ENCODE data around the gene VLDLR.

VLDLR gene

DNA sequence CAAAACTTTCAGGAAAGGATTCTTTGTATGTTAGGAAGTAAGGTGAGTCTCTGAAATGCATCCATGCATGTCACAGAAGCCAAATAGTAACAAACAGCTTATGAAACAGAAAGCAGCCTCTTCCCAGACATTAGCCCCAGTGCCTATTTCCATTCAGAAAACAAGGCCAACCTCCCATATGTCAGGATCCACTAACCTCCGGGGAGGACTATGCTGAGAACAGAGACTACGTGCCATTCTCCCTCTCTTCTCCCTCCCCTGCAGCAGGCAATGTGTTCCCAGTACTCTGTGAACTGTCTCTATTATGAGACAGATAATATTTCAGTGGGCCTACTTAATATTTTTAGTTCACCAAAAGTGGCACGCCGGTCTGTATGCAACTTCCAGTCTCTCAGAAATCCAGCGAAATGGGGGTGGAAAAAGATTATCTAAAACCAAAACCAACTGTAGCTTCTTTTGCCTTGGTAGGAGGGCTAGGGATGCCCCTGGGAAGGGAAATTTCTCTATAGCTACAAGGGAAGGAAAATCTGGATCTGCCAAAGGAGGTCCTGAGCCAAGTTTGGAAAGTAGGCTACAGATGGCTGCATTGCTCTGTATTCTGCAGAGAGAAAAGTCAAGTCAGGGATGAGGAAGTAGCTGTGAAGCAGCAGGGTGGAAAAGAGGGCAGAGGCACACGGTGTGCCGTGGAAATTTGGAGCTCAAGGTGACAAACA lies 42.0 kb downstream of the VLDLR start:
- TF ChIP-seq ESRRG (CRISPR knock-in tag; IDR thresholded peaks at IDR 0.05) (no peak), BACH2 (CRISPR knock-in tag; IDR thresholded peaks at IDR 0.05; ENCODE audit: borderline replicate concordance) (no peak)
- TF ChIP-seq, protein P1, sequence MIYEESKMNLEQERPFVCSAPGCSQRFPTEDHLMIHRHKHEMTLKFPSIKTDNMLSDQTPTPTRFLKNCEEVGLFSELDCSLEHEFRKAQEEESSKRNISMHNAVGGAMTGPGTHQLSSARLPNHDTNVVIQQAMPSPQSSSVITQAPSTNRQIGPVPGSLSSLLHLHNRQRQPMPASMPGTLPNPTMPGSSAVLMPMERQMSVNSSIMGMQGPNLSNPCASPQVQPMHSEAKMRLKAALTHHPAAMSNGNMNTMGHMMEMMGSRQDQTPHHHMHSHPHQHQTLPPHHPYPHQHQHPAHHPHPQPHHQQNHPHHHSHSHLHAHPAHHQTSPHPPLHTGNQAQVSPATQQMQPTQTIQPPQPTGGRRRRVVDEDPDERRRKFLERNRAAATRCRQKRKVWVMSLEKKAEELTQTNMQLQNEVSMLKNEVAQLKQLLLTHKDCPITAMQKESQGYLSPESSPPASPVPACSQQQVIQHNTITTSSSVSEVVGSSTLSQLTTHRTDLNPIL (CRISPR knock-in tag; IDR thresholded peaks at IDR 0.05; ENCODE audit: low read depth), result no peak
- ATAC-seq, result no peak

DNA sequence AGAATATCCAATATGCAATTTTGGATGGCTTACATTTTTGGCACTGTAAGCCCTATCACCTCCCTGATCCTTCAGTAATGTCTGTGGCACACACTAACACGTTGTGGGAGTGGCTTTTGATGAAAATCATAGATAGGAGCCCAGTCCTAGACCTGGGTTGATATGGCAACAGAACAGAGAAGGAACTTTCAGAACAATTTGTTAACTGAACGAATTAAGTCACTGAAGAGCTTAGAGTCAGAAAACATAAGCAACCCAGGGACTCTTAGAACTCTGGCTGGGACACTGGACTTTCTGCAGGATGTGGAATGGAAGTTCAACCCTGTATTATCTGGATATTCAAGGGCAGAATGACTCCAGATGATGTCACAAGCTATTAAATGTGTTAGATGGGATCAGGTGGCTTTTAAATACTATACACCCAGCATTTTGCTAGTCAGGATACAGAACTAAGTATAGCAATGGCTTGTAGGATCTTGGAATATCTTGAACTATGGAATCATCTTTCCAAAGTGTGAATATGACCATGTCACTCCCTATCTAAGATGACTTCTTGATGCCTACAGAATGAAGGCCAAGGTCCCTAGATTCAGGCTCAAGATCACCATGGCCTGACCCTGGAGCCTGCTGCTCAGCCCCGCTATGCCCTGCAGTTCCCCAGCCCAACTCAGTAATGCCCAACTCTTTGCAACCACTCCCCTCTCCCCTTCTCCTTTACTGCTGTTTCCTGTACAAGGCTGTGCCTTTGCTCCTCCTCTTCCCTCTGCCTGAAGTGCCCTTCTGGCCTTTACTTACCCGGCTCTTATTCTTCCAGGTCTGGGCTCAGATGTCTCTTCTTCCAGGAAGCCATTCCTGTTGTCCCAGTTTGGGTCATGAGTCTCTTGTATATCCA lies 42.8 kb downstream of the VLDLR start:
- TF ChIP-seq CSDC2 (CRISPR knock-in tag; IDR thresholded peaks at IDR 0.05), result no peak
- TF ChIP-seq, protein P1 (CRISPR knock-in tag; IDR thresholded peaks at IDR 0.05; ENCODE audit: low read depth), result no peak
- no peak for TF ChIP-seq ZNF565 (CRISPR knock-in tag; conservative IDR thresholded peaks at IDR 0.05; ENCODE audit: low read depth)
- TF ChIP-seq SNAI2 (CRISPR knock-in tag; IDR thresholded peaks at IDR 0.05), result no peak
- no peak for TF ChIP-seq ZFP30 (CRISPR knock-in tag; IDR thresholded peaks at IDR 0.05)
- no peak for TF ChIP-seq ISL1 (CRISPR knock-in tag; IDR thresholded peaks at IDR 0.05)
- TF ChIP-seq ZFP3 (CRISPR knock-in tag; IDR thresholded peaks at IDR 0.05), result no peak
- no peak for TF ChIP-seq BACH2 (CRISPR knock-in tag; IDR thresholded peaks at IDR 0.05; ENCODE audit: borderline replicate concordance)
- no peak for TF ChIP-seq ZC3H10 (CRISPR knock-in tag; IDR thresholded peaks at IDR 0.05)
- TF ChIP-seq, protein P2, sequence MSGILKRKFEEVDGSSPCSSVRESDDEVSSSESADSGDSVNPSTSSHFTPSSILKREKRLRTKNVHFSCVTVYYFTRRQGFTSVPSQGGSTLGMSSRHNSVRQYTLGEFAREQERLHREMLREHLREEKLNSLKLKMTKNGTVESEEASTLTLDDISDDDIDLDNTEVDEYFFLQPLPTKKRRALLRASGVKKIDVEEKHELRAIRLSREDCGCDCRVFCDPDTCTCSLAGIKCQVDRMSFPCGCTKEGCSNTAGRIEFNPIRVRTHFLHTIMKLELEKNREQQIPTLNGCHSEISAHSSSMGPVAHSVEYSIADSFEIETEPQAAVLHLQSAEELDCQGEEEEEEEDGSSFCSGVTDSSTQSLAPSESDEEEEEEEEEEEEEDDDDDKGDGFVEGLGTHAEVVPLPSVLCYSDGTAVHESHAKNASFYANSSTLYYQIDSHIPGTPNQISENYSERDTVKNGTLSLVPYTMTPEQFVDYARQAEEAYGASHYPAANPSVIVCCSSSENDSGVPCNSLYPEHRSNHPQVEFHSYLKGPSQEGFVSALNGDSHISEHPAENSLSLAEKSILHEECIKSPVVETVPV (CRISPR knock-in tag; IDR thresholded peaks at IDR 0.05), result no peak
- TF ChIP-seq TOX (CRISPR knock-in tag; IDR thresholded peaks at IDR 0.05; ENCODE audit: borderline replicate concordance), result no peak
- no peak for TF ChIP-seq ARNTL (CRISPR knock-in tag; IDR thresholded peaks at IDR 0.05; ENCODE audit: borderline replicate concordance, low read depth)
- no peak for ATAC-seq

DNA sequence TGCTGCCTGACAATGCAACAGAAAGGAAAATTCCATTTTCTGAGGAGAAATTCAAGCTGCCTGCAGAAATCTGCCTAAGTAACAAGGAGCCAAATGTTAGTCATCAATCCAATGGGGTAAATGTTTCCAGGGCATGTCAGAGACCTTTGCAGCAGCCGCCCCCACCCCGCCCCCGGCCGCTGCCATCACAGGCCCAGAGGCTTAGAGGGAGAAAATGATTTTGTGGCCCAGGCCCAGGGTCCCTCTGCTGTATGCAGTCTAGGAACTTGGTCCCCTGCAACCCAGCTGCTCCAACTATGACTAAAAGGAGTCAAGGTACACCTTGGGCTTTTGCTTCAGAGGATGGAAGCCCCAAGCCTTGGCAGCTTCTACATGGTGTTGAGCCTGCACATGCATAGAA lies 45.0 kb downstream of the VLDLR start:
- TF ChIP-seq RARB (CRISPR knock-in tag; IDR thresholded peaks at IDR 0.05) (no peak), ZFP30 (CRISPR knock-in tag; IDR thresholded peaks at IDR 0.05) (no peak), OSR1 (CRISPR knock-in tag; IDR thresholded peaks at IDR 0.05) (no peak), ZNF565 (CRISPR knock-in tag; conservative IDR thresholded peaks at IDR 0.05; ENCODE audit: low read depth) (no peak), SNAI2 (CRISPR knock-in tag; IDR thresholded peaks at IDR 0.05) (no peak), ESRRG (CRISPR knock-in tag; IDR thresholded peaks at IDR 0.05) (no peak), PPARA (CRISPR knock-in tag; IDR thresholded peaks at IDR 0.05; ENCODE audit: borderline replicate concordance) (no peak), ZNF70 (CRISPR knock-in tag; IDR thresholded peaks at IDR 0.05) (no peak), ZC3H10 (CRISPR knock-in tag; IDR thresholded peaks at IDR 0.05) (no peak), BACH2 (CRISPR knock-in tag; IDR thresholded peaks at IDR 0.05; ENCODE audit: borderline replicate concordance) (no peak), ZNF8 (CRISPR knock-in tag; IDR thresholded peaks at IDR 0.05) (no peak)
- TF ChIP-seq, protein P3, sequence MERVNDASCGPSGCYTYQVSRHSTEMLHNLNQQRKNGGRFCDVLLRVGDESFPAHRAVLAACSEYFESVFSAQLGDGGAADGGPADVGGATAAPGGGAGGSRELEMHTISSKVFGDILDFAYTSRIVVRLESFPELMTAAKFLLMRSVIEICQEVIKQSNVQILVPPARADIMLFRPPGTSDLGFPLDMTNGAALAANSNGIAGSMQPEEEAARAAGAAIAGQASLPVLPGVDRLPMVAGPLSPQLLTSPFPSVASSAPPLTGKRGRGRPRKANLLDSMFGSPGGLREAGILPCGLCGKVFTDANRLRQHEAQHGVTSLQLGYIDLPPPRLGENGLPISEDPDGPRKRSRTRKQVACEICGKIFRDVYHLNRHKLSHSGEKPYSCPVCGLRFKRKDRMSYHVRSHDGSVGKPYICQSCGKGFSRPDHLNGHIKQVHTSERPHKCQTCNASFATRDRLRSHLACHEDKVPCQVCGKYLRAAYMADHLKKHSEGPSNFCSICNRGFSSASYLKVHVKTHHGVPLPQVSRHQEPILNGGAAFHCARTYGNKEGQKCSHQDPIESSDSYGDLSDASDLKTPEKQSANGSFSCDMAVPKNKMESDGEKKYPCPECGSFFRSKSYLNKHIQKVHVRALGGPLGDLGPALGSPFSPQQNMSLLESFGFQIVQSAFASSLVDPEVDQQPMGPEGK (CRISPR knock-in tag; IDR thresholded peaks at IDR 0.05; ENCODE audit: borderline replicate concordance), result no peak
- TF ChIP-seq, protein P1 (CRISPR knock-in tag; IDR thresholded peaks at IDR 0.05; ENCODE audit: low read depth), result no peak
- TF ChIP-seq, protein P4, sequence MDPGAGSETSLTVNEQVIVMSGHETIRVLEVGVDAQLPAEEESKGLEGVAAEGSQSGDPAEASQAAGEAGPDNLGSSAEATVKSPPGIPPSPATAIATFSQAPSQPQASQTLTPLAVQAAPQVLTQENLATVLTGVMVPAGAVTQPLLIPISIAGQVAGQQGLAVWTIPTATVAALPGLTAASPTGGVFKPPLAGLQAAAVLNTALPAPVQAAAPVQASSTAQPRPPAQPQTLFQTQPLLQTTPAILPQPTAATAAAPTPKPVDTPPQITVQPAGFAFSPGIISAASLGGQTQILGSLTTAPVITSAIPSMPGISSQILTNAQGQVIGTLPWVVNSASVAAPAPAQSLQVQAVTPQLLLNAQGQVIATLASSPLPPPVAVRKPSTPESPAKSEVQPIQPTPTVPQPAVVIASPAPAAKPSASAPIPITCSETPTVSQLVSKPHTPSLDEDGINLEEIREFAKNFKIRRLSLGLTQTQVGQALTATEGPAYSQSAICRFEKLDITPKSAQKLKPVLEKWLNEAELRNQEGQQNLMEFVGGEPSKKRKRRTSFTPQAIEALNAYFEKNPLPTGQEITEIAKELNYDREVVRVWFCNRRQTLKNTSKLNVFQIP (CRISPR knock-in tag; IDR thresholded peaks at IDR 0.05; ENCODE audit: borderline replicate concordance, low read depth), result no peak
- no peak for ATAC-seq

All from SK-N-SH treated with all-trans-retinoic acid at 6 μM for 48 hours (cell line).